Esophagus mucosa (tissue), 1 donor: ENCODE data around the gene SGTB. TPM values are rescaled to one million over a fixed set of nuclear protein-coding genes. Genes with fewer than 3 reads are reported as not detected.
A peak's percentile ranks its signal among the peaks of the same experiment; 100 is the strongest.
"Not testable (repeated sequence)": the region's sequence is repeated elsewhere in the genome, so short reads cannot be mapped to it uniquely, and the experiment has no call there.

ENCODE experiments used
- ATAC-seq: fragments of 200-7000 bp; cut with Tn5 transposase; one replicate; pipeline ENCODE4 v1.9.1; 2020
- total RNA-seq: library from RNA; stranded (reverse); gene quantifications from one replicate; pipeline ENCODE4 v1.2.4, GENCODE V29; 2023
- donor health status: DM: yes; HTN: yes; CAD: no.

The SGTB gene
- total RNA-seq, 1 donor from 2014 or later = 1.9 TPM

DNA sequence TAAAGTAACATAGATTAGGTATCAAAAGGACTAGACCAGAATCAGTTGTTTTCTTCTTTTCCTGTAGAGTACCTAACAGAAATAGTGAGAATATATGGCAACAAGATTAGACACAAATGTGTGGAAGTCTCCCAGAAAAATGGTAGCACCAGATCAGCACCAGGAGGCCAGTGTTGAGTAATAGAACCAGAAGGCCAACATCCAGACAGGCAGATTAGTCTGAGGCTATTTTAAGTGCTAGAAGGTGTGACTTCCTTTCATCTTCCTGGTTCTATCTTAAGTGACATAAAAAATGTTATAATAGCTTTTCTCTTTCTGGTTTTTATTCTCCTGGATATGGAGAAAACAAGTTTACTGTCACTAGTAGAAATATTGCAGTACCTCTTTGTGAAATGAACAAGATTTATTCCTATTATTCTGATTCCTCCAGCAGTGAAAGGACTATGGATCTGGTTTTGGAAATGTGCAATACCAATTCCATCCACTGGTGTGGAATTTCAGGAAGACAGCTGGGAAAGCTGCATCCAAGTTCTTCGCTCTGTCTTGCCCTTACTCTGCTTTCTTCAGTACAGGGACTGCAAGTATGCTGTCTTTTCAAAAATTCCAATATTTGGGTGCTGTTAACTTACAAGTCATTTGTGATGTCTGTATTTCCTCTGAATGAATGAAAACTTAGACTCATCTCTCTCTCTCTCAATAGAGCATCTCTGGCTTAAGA lies 57.9 kb downstream of the SGTB start:
- no peak for ATAC-seq

DNA sequence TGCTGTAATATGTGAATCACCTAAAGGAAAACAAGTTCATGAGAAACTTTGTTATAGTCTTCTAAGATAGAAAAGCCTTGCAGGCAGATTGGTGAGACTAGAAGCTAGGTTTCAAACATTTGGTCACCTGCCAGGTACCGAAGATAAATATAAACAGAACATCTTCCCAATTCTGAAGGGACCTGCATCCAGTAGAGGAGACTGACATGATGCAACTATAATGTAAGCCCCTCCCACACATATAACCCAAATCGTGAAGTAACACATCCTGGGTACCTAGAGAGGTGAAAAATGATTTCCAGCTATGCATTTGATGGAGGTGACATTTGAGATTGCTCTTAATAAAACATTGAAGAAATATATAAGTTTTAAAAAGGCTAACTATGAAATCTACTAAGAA lies 67.2 kb downstream of the SGTB start:
- ATAC-seq = no peak

DNA sequence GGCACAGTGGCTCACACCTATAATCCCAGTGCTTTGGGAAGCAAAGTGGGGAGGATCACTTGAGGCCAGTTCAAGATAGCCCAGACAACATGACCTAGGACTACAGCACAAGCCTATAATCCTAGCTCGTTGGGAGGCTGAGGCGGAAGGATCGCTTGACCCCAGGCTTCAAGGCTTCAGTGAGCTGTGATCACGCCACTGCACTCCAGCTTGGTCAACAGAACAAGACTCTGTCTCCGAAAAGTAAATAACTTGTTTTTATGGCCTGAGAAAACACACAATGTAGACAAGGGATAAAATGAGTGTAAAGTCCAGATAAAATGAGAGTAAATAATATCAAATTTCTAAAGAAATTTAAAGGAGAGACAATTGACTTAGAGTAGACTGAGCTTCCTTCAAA lies 70.8 kb downstream of the SGTB start:
- ATAC-seq = no peak

DNA sequence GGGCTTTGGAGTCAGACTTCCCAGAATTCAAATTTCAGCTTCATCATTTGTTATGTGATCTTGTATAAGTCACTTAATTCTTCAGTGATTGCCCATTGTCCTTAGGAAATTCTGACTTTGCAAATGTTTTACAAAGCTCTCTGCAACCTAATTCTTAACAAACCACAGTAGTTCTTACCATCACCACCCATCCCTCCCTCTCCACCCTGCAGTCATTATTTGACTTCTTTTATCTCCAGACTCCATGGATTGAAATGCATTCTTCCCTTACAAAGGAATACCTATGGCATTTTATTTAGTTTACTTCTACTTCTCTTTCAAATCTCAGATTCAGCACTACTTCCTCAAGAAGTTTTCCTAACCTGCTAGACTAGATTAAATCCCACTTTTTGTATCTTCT lies 74.0 kb downstream of the SGTB start:
- ATAC-seq = no peak

DNA sequence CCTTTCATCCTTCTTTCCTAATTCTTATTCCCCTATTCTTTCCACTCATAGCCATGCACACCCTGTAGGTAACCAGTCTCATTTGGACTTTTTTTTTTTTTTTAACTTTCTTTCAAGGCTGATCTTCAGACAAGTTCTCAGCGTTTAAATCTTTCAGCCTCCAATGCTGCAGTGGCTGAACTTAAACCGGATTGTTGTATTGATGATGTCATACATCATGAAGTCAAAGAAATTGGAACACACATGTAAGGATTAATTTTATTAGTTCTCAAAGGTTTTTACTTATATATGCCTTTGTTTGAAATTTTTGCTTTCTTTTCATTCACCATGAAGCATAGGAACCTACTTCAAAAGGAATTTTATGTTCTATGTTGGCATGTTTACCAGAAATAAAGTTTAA lies 75.0 kb downstream of the SGTB start:
- ATAC-seq = no peak

DNA sequence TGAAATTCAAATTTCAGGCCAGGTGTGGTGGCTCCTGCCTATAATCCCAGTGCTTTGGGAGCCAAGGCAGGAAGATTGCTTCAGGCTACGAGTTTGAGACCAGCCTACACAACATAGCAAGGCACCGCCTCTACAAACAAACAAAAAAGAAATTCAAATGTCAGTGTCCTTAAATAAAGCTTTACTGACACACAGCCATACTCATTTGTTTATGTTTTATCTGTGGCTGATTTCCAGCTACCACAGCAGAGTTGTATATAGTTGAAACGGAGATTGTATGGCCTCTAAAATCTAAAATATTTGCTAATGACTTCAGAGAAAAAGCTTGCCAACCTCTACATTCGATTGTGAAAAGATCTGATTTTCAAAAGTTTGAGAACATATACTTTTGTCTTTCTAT lies 81.7 kb downstream of the SGTB start:
- ATAC-seq = no peak

DNA sequence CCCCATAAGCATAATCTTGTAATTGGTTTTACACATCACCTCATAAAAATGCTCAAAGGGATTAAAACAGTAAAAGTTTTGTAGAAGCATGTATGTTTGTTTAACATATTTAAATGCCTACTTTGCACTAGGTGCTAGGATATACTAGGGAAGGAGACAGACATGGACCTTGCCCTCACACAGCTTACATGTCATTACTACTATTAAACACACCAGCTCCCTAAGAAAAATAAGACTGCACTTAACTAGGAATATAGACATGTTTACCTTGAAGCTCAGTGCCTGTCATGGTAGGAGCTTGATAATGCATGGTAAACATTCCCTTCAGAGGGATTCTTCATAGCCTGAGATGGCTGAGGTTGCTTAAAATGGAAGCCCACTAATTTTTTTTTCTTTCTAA lies 90.9 kb downstream of the SGTB start:
- ATAC-seq = no peak

DNA sequence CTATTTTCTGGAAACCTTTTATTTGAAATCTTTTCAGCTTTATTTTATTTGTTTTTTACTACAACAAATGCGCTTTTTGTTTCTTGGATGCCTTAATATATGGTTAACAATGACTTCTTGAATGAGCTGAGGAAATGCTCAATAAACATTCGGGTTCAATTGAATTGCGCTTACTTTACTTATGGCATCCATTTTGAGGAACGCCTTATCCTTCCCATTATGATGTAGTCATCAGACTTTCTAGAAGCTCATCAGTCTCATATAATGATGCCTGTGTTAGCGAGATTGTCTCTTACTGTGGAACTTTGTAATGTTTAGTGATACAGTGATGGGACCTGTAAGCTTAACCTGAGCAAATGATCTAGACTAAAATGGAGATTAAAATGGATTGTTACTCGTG lies 96.2 kb downstream of the SGTB start:
- ATAC-seq = no peak

DNA sequence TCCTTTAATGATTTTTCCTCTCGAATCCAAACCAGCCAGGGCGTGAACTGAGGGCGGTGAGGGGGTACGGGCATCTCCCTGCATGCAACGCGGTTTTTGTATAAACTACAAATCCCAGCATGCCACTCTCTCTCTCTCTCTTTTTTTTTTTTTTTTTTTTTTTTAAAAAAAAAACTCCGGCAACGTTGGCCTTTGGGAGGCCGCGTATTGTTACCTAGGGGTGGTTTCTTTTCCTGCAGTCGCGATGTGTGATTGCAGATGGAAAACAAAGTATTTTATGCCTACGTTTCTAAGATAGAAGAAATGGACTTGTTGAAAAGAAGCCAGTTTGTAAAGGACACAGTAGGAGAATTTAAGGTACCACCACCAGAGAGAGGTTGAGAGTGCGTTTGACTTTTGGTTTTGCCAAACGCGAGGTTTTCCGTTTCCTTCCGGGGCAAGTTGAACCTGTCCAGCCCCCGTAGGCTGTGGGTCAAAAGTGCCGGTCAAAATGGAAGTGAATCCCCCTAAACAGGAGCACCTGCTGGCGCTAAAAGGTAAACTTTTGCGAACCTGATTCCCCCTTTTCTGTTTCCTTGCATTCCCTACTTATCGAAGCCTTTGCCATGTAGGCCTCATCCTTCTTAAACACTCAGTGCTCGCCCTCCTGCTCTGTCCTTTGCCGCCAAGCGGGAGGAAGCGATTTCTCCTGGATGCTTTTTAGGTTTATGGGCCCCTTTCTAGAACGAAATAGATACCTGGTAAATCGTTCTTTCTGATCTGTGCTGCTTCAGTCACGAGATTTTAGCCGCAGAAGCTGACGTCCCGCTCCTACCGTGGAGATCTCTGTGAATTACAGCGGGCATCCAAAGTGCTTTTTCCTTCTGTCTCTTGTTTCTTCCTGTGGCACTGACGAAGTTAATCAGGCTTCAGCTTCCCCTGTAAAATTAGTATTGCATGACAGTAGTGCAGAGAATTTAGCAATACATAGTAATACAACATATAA lies 97.0 kb downstream of the SGTB start, which contains the start of the genes SHLD3 and TRAPPC13:
TSS of gene SHLD3 (plus strand) at position 457 of the 985 bp plus-strand sequence. CDS start 4,561 bp downstream, outside the sequence.
TSS of gene TRAPPC13 (plus strand) at position 457 of the 985 bp plus-strand sequence. CDS start at position 491, 34 bp downstream.
- ATAC-seq = peak; percentile 91

DNA sequence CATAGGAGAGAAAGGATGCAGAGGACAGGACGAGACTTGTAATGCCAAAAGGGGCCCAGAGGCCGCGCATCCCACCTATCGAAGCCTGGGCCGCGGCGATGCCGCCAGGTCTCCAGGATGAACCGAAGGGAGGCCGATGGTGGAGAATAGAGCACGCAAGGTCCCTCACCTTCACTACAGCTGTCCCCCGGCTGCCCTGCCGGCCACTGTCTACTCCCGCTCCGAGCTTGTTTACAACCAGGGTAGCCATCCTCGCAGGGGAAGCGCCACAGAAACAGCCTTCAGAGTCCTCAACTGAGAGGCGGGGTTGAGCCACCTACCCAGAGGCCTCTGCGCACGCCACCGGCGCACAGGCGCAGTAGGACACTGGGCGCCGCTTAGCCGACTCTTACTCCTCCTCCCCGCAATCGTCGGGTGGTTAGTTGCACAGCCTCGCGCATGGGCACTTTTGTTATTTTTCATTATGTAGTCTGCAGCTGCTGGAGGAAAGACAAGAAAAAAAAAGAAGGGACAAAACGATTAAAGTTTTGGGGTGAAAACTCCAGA lies 97.8 kb downstream of the SGTB start, which contains the start of gene TRIM23:
TSS of gene TRIM23 (minus strand) at position 309 of the 546 bp plus-strand sequence. CDS start at position 250, 59 bp downstream.
- ATAC-seq = peak; percentile 99

DNA sequence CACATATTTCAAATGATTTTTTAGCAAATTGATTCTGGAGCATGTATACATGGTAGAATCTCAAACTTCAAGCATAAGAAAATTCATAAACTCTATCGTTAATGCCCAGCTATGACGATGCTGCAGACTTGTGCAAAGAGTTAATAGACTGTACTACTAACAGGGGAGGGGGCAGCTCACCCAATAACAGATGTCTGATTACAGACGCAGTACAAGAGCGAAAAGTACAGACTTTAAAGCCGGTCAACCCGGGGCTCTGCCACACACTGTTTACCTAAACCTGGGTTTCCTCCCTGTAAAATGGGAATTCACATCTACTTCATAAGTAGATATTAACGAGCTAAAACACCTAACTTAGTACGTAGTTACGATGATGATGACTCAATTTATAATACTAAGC lies 98.4 kb downstream of the SGTB start:
- no peak for ATAC-seq

DNA sequence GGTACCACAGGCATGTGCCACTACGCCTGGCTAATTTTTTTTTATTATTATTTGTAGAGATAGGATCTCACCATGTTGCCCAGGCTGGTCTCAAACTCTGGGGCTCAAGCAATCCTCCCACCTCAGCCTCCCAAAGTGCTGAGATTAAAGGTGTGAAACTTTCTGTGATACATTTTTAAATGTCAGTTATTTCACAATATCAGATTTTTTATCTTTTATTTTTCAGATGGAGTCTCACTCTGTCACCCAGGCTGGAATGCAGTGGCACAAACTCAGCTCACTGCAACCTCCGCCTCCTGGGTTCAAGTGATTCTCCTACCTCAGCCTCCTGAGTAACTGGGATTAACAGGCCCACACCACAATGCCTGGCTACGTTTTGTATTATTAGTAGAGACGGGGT lies 99.9 kb downstream of the SGTB start:
- ATAC-seq = not testable (repeated sequence)

DNA sequence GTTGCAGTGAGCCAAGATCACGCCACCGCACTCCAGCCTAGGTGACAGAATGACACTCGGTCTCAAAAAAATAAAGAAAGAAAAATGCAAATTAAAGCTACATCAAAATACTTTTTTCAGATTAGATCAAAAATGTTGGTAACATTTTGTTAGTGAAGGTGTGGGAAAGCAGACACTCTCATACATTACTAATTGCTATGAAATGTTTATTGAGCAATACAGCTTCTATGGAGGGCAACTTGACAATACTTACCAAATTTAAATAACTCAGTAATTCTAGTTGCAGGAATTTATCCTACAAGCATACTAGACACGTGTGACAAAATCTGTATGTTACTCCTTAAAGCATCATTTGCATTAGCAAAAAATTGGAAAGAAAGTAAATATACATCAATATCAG lies 101.9 kb downstream of the SGTB start:
- no peak for ATAC-seq

Other genes starting within 250 kb of the SGTB start
- gene ADAMTS6, start 240.2 kb downstream of the SGTB start, total RNA-seq = 1.2 TPM
- 9.3 TPM for gene CENPK, start 158.9 kb downstream of the SGTB start, total RNA-seq
- gene PPWD1, start 158.8 kb downstream of the SGTB start, total RNA-seq = 16.6 TPM
- 4.8 TPM for gene TRIM23, start 97.8 kb downstream of the SGTB start, total RNA-seq
- gene SHLD3, start 97.1 kb downstream of the SGTB start, total RNA-seq = 1.5 TPM
- 18.9 TPM for gene TRAPPC13, start 97.1 kb downstream of the SGTB start, total RNA-seq
- 16.0 TPM for gene NLN, start 96 bp upstream of the SGTB start, total RNA-seq
- 41.6 TPM for gene ERBIN, start 204.5 kb upstream of the SGTB start, total RNA-seq